Memory B cell (primary cell): Measurements from ENCODE around the gene HARS2.
"Not testable (repeated sequence)": the region's sequence is repeated elsewhere in the genome, so short reads cannot be mapped to it uniquely, and the experiment has no call there.

Experiments
- ATAC-seq: fragments of 150-1000 bp; cut with Tn5 transposase; 2 replicates; pipeline ENCODE4 v1.10.0; 2021; ENCODE audit warnings: low read depth, mild to moderate bottlenecking, moderate library complexity
- DNase-seq, 2 donors: peaks; one replicate each; pipeline ENCODE4 v3.0.0; 2022; ENCODE audit warnings: low spot score in 2 of 2
- H3K27ac Mint-ChIP-seq: one replicate; pipeline ENCODE4 v1.8.0; 2022; ENCODE audit warnings: mild to moderate bottlenecking, moderate library complexity, mixed read lengths
- H3K27me3 Mint-ChIP-seq: one replicate; pipeline ENCODE4 v1.8.0; 2022; ENCODE audit warnings: mixed read lengths
- H3K36me3 Mint-ChIP-seq: one replicate; pipeline ENCODE4 v1.8.0; 2022; ENCODE audit warnings: mild to moderate bottlenecking, mixed read lengths
- H3K4me1 Mint-ChIP-seq: one replicate; pipeline ENCODE4 v1.8.0; 2022; ENCODE audit warnings: mixed read lengths
- H3K4me3 Mint-ChIP-seq: one replicate; pipeline ENCODE4 v1.8.0; 2022; ENCODE audit warnings: mild to moderate bottlenecking, moderate library complexity, mixed read lengths
- H3K9me3 Mint-ChIP-seq: one replicate; pipeline ENCODE4 v1.8.0; 2022; ENCODE audit warnings: mixed read lengths

HARS2 gene

GRCh38 chr5:140674211-140674610 lies 17.0 kb upstream of the HARS2 start:
- no peaks in the 10 kb centered on the region for H3K9me3 Mint-ChIP-seq
- H3K4me1 Mint-ChIP-seq = no peaks in the 10 kb centered on the region
- no peak overlapping the region for H3K27ac Mint-ChIP-seq
- peaks cover 22% of the 10 kb centered on the region for H3K36me3 Mint-ChIP-seq
- H3K4me3 Mint-ChIP-seq = no peak overlapping the region
- ATAC-seq (no peak), DNase-seq (no peak)
- no peaks in the 10 kb centered on the region for H3K27me3 Mint-ChIP-seq

GRCh38 chr5:140674629-140675028 lies 16.6 kb upstream of the HARS2 start:
- DNase-seq (no peak), ATAC-seq (no peak)
- H3K27me3 Mint-ChIP-seq = no peaks in the 10 kb centered on the region
- no peak overlapping the region for H3K4me3 Mint-ChIP-seq
- no peaks in the 10 kb centered on the region for H3K9me3 Mint-ChIP-seq
- no peak overlapping the region for H3K27ac Mint-ChIP-seq
- H3K36me3 Mint-ChIP-seq = peaks cover 23% of the 10 kb centered on the region
- no peaks in the 10 kb centered on the region for H3K4me1 Mint-ChIP-seq

GRCh38 chr5:140677947-140678346 lies 13.3 kb upstream of the HARS2 start:
- Mint-ChIP-seq H3K9me3 (no peaks in the 10 kb centered on the region), H3K36me3 (peaks cover 24% of the 10 kb centered on the region), H3K27ac (no peak overlapping the region), H3K4me3 (no peak overlapping the region), H3K27me3 (no peaks in the 10 kb centered on the region), H3K4me1 (no peaks in the 10 kb centered on the region)
- no peak for DNase-seq
- no peak for ATAC-seq

GRCh38 chr5:140678993-140679392 lies 12.3 kb upstream of the HARS2 start:
- H3K36me3 Mint-ChIP-seq = peaks cover 23% of the 10 kb centered on the region
- no peak overlapping the region for H3K27ac Mint-ChIP-seq
- H3K9me3 Mint-ChIP-seq = no peaks in the 10 kb centered on the region
- H3K4me1 Mint-ChIP-seq = no peaks in the 10 kb centered on the region
- no peaks in the 10 kb centered on the region for H3K27me3 Mint-ChIP-seq
- no peak for ATAC-seq
- H3K4me3 Mint-ChIP-seq = no peak overlapping the region
- DNase-seq = no peak

- DNase-seq (no peak), ATAC-seq (no peak)
- Mint-ChIP-seq H3K9me3 (no peaks in the 10 kb centered on the region), H3K27me3 (no peaks in the 10 kb centered on the region), H3K36me3 (peaks cover 6% of the 10 kb centered on the region), H3K4me1 (peaks cover 17% of the 10 kb centered on the region), H3K27ac (peak overlapping the region; percentile 94), H3K4me3 (peak overlapping the region; percentile 99)
These were observed 801 bp upstream of the HARS2 start for GRCh38 chr5:140690376-140690932.

GRCh38 chr5:140694276-140694675 lies 3.0 kb downstream of the HARS2 start:
- Mint-ChIP-seq H3K27ac (no peak overlapping the region), H3K9me3 (no peaks in the 10 kb centered on the region), H3K27me3 (no peaks in the 10 kb centered on the region), H3K36me3 (peaks cover 35% of the 10 kb centered on the region), H3K4me3 (no peak overlapping the region), H3K4me1 (peaks cover 20% of the 10 kb centered on the region)
- no peak for ATAC-seq
- no peak for DNase-seq

- Mint-ChIP-seq H3K27ac (no peak overlapping the region), H3K4me3 (no peak overlapping the region)
- no peak for ATAC-seq
These were observed 5.7 kb downstream of the HARS2 start for GRCh38 chr5:140696891-140697492.

GRCh38 chr5:140700177-140701144 lies 9.2 kb downstream of the HARS2 start, which contains the start of gene ZMAT2:
ZMAT2 (plus strand) TSS chr5:140700447; CDS start chr5:140700461, 14 bp downstream.
- ATAC-seq (peak; percentile 97), DNase-seq (peak; percentile 74 to 87)
- H3K4me3 Mint-ChIP-seq = peak within 1 kb of the TSS; percentile 99
- peak within 1 kb of the TSS; percentile 96 for H3K27ac Mint-ChIP-seq
- H3K9me3 Mint-ChIP-seq = no peaks in the 10 kb centered on the region
- peaks cover 17% of the 10 kb centered on the region for H3K4me1 Mint-ChIP-seq
- peaks cover 49% of the 10 kb centered on the region for H3K36me3 Mint-ChIP-seq
- no peaks in the 10 kb centered on the region for H3K27me3 Mint-ChIP-seq

More at GRCh38 chr5:140696891-140697492, 5.7 kb downstream of the HARS2 start:
- no peak for DNase-seq
- Mint-ChIP-seq H3K36me3 (peaks cover 40% of the 10 kb centered on the region), H3K27me3 (no peaks in the 10 kb centered on the region), H3K4me1 (peaks cover 20% of the 10 kb centered on the region), H3K9me3 (no peaks in the 10 kb centered on the region)

GRCh38 chr5:140707812-140708211 lies 16.6 kb downstream of the HARS2 start:
- DNase-seq (no peak), ATAC-seq (no peak)
- Mint-ChIP-seq H3K4me1 (peaks cover 11% of the 10 kb centered on the region), H3K27ac (peak overlapping the region; percentile 62), H3K9me3 (peaks cover 1% of the 10 kb centered on the region), H3K36me3 (peaks cover 19% of the 10 kb centered on the region), H3K27me3 (no peaks in the 10 kb centered on the region), H3K4me3 (no peak overlapping the region)

GRCh38 chr5:140708787-140709186 lies 17.5 kb downstream of the HARS2 start:
- DNase-seq, H3K27me3 Mint-ChIP-seq, ATAC-seq, H3K27ac Mint-ChIP-seq, H3K9me3 Mint-ChIP-seq, H3K4me3 Mint-ChIP-seq: not testable (repeated sequence)
- H3K36me3 Mint-ChIP-seq = peaks cover 16% of the 10 kb centered on the region
- H3K4me1 Mint-ChIP-seq = peaks cover 11% of the 10 kb centered on the region

- DNase-seq = peak; percentile 81 to 87
- peak overlapping the region; percentile 89 for H3K4me3 Mint-ChIP-seq
- peak overlapping the region; percentile 99 for H3K27ac Mint-ChIP-seq
- peaks cover 1% of the 10 kb centered on the region for H3K9me3 Mint-ChIP-seq
- ATAC-seq = peak; percentile 81
- H3K27me3 Mint-ChIP-seq = no peaks in the 10 kb centered on the region
- H3K36me3 Mint-ChIP-seq = peaks cover 1% of the 10 kb centered on the region
- H3K4me1 Mint-ChIP-seq = peaks cover 11% of the 10 kb centered on the region
These were observed 19.8 kb downstream of the HARS2 start for GRCh38 chr5:140710899-140711552.

GRCh38 chr5:140711794-140712193 lies 20.5 kb downstream of the HARS2 start:
- peak overlapping the region; percentile 41 for H3K4me3 Mint-ChIP-seq
- ATAC-seq (no peak), DNase-seq (no peak)
- H3K4me1 Mint-ChIP-seq = peaks cover 11% of the 10 kb centered on the region
- H3K27ac Mint-ChIP-seq = peak overlapping the region; percentile 99
- H3K36me3 Mint-ChIP-seq = no peaks in the 10 kb centered on the region
- no peaks in the 10 kb centered on the region for H3K27me3 Mint-ChIP-seq
- peaks cover 1% of the 10 kb centered on the region for H3K9me3 Mint-ChIP-seq

- Mint-ChIP-seq H3K9me3 (peaks cover 1% of the 10 kb centered on the region), H3K36me3 (no peaks in the 10 kb centered on the region), H3K27me3 (no peaks in the 10 kb centered on the region), H3K27ac (no peak overlapping the region), H3K4me3 (no peak overlapping the region), H3K4me1 (peaks cover 11% of the 10 kb centered on the region)
- ATAC-seq (no peak), DNase-seq (no peak)
These were observed 22.4 kb downstream of the HARS2 start for GRCh38 chr5:140713562-140714094.
